ENCODE data around the gene TAC1. TPM values are rescaled to one million over a fixed set of nuclear protein-coding genes. Genes with fewer than 3 reads are reported as not detected.

TAC1 gene, protein sequence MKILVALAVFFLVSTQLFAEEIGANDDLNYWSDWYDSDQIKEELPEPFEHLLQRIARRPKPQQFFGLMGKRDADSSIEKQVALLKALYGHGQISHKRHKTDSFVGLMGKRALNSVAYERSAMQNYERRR
- total RNA-seq, result not detected in 2 replicates
- not detected in 2 replicates for polyA plus RNA-seq
- polyA plus RNA-seq (2011; cell fraction: cytosol; rRNA removed), result not detected in 2 replicates
- not detected in 2 replicates for polyA plus RNA-seq (2011; cell fraction: nucleus; rRNA removed)
- not detected in 2 replicates for polyA plus RNA-seq (2012)
- not detected in 2 replicates for polyA minus RNA-seq
- polyA minus RNA-seq (2011; cell fraction: cytosol; rRNA and poly(A)+ RNA removed), result not detected
- polyA minus RNA-seq (2011; cell fraction: nucleus; rRNA and poly(A)+ RNA removed), result not detected in 2 replicates
- not detected for Bru-seq, nascent RNA
- BruChase-seq, experiment 1, labeled RNA remaining after a 6-hour chase, result not detected
- not detected for BruChase-seq, experiment 2, labeled RNA remaining after a 2-hour chase
- long read RNA-seq, result 0 reads

- no peak within 1 kb of the TSS for H3K4me3 ChIP-seq (replicated peaks in 1 of 3; ENCODE audit: insufficient read depth in 1 of 3, low read depth in 1 of 3, low read length in 3 of 3)
- TF ChIP-seq EZH2 (IDR thresholded peaks at IDR 0.05; ENCODE audit: borderline replicate concordance, low read depth, low read length, severe bottlenecking), result peak; percentile 43
- TF ChIP-seq JUN (IDR thresholded peaks at IDR 0.05; ENCODE audit: borderline replicate concordance, insufficient read depth, insufficient read length, low read depth), result no peak
- dilution Hi-C loops (cut with MboI; ENCODE audit: extremely low pct_ligation_motif_present, low sequenced_read_pairs) (no loop called here), intact Hi-C loops (cut with micrococcal nuclease) (no loop called here)
- ChIA-PET POLR2A (no interaction called here), CTCF (no interaction called here)
- H4K20me1 ChIP-seq (replicated peaks; ENCODE audit: control insufficient read depth, extremely low read depth, insufficient read depth, low read length), result no peaks in the 10 kb centered on the region
- no peaks in the 10 kb centered on the region for H3K36me3 ChIP-seq (ENCODE audit: control insufficient read depth in 2 of 2, extremely low read depth in 1 of 2, insufficient read depth in 2 of 2, low read length in 2 of 2)
- H2AFZ ChIP-seq (ENCODE audit: low read depth, low read length), result peak within 1 kb of the TSS; percentile 9
- peaks cover 29 to 36% of the 10 kb centered on the region in 2 experiments for H3K27me3 ChIP-seq (ENCODE audit: control insufficient read depth in 2 of 2, insufficient read depth in 2 of 2, low read length in 2 of 2)
- FAIRE-seq (no peak), DNase-seq (ENCODE audit: low read depth, low spot score) (no peak)
- H3K4me1 ChIP-seq (ENCODE audit: control insufficient read depth, extremely low read depth, insufficient read depth, low read length), result peaks cover 2% of the 10 kb centered on the region
- no peaks in the 10 kb centered on the region for H3K9me1 ChIP-seq (replicated peaks; ENCODE audit: control insufficient read depth, extremely low read depth, insufficient read depth, low read length)
- no peak within 1 kb of the TSS for H3K9ac ChIP-seq (replicated peaks; ENCODE audit: extremely low read depth, insufficient read depth, low read length)
- no TSS peak for BruUV-seq (replicated peaks)
- no peaks in the 10 kb centered on the region for H3K79me2 ChIP-seq (ENCODE audit: control insufficient read depth, insufficient read depth, low read length)
- peak within 1 kb of the TSS; percentile 40 for H3K4me2 ChIP-seq (ENCODE audit: insufficient read depth, low read length)
- no peak within 1 kb of the TSS for H3K27ac ChIP-seq (ENCODE audit: insufficient read depth, low read depth, low read length)
- no peaks in the 10 kb centered on the region for H3K9me3 ChIP-seq (replicated peaks; ENCODE audit: control insufficient read depth, insufficient read depth, low read length)
Measured at GRCh38 chr7:97731736-97732564, at the start of gene TAC1. TSS of gene TAC1 (plus strand) at chr7:97732086. CDS start at chr7:97732613, 527 bp downstream.

DNA sequence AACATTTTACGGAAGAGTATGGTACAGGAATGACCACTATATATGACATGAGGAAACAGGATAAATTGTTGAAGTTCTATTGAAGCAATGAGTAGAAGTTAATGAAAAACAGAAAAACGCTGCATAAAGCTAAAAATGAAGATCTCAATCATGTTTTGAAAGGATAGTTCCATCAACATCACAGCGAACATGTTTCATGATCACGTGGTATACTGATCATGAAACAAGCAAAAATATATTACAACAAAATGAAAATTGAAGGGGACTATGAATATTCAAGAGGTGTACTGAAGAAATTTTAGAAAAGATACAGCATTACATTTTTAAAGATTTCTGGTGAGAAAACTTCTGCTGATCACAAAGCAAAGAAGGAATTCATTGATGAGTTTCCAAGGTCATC is 45.9 kb upstream of the TAC1 start:
- Histone ChIP-seq H2AFZ (ENCODE audit: low read depth, low read length) (no peak overlapping the region), H3K79me2 (ENCODE audit: control insufficient read depth, insufficient read depth, low read length) (no peaks in the 10 kb centered on the region), H3K27ac (ENCODE audit: insufficient read depth, low read depth, low read length) (no peak overlapping the region), H3K36me3 (ENCODE audit: control insufficient read depth in 2 of 2, extremely low read depth in 1 of 2, insufficient read depth in 2 of 2, low read length in 2 of 2) (no peaks in the 10 kb centered on the region), H3K4me2 (ENCODE audit: insufficient read depth, low read length) (no peak overlapping the region), H3K4me1 (ENCODE audit: control insufficient read depth, extremely low read depth, insufficient read depth, low read length) (no peaks in the 10 kb centered on the region), H4K20me1 (replicated peaks; ENCODE audit: control insufficient read depth, extremely low read depth, insufficient read depth, low read length) (no peaks in the 10 kb centered on the region), H3K9me3 (replicated peaks; ENCODE audit: control insufficient read depth, insufficient read depth, low read length) (peaks cover 2% of the 10 kb centered on the region), H3K4me3 (replicated peaks in 1 of 3; ENCODE audit: insufficient read depth in 1 of 3, low read depth in 1 of 3, low read length in 3 of 3) (no peak overlapping the region), H3K9me1 (replicated peaks; ENCODE audit: control insufficient read depth, extremely low read depth, insufficient read depth, low read length) (no peaks in the 10 kb centered on the region), H3K9ac (replicated peaks; ENCODE audit: extremely low read depth, insufficient read depth, low read length) (no peak overlapping the region), H3K27me3 (ENCODE audit: control insufficient read depth in 2 of 2, insufficient read depth in 2 of 2, low read length in 2 of 2) (no peaks in the 10 kb centered on the region)
- dilution Hi-C loops (cut with MboI; ENCODE audit: extremely low pct_ligation_motif_present, low sequenced_read_pairs) (no loop called here), intact Hi-C loops (cut with micrococcal nuclease) (no loop called here)
- no peak for FAIRE-seq
- ChIA-PET POLR2A (no interaction called here), CTCF (no interaction called here)
- BruUV-seq (replicated peaks), result no TSS peak
- no peak for TF ChIP-seq EZH2 (IDR thresholded peaks at IDR 0.05; ENCODE audit: borderline replicate concordance, low read depth, low read length, severe bottlenecking)
- TF ChIP-seq POLR2AphosphoS5 (IDR thresholded peaks at IDR 0.05; ENCODE audit: insufficient read depth, low read depth, low read length), result no peak
- TF ChIP-seq JUN (IDR thresholded peaks at IDR 0.05; ENCODE audit: borderline replicate concordance, insufficient read depth, insufficient read length, low read depth), result no peak
- TF ChIP-seq GATA2 (IDR thresholded peaks at IDR 0.05; ENCODE audit: insufficient read depth, insufficient read length, low read depth, low read length), result no peak
- DNase-seq (ENCODE audit: low read depth, low spot score), result no peak

Measured in endothelial cell of umbilical vein (primary cell).